GM18858 (cell line): Measurements from ENCODE around the gene MTG2.

Experiments used
- ATAC-seq: cut with Tn5 transposase; IDR thresholded peaks from one replicate; pipeline ENCODE4 v1.9.1; 2021; ENCODE audit not compliant: unreplicated experiment

The MTG2 gene

GRCh38 chr20:62243106-62243505, 60.3 kb downstream of the MTG2 start:
- ATAC-seq: no peak

DNA sequence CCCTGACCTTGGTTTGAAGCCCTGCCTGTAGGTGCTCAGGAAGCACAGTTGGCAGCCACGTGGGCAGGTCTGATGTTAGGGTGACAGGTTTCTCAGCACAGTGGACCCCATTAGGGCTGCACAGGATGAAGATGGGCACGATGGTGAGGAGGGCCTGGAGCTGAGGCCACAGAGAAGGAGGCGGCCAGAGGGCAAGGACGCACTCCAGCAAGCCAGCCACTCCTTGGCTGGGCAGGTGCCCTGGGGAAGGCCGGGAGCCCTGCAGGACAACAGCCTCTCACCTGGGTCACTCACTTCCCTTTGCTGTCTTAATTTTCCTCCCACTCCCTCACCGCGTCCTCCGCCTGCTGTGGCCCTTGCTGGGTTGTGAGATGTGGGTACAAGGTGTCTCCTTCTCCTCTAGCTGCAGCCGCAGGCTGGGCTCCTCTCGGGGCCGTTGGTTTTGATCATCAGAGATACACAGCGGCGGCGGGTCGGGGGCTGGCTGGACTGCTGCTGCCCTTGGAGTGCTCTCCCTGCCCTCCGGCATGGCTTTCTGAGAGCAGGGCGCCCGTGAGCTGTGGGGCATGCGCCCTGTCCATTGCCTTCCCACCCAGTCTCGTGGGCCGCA, 61.2 kb downstream of the MTG2 start:
- no peak for ATAC-seq

DNA sequence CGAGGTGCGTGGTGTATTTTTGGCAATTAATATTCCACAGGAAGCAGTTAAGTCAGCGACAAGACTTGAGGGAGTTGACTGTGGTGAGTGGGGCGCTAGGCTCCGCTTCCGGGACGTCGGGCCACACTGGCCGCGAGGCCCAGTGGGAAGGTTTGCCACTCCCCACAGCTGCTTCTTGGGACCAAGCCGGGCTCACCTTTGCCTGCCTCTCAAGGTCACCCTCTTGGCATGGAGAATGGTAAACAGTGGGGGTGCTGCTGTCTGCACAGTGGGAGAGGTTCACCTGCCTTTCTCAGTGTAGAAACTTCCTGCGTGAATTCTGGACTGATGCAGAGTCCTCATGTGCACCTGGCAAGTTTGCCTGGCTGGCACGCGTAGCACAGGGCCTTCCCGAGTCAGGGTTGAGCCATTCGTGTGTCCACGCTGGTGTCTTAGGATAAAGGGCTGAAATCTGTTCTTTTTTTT, 61.8 kb downstream of the MTG2 start:
- no peak for ATAC-seq

GRCh38 chr20:62245911-62246280, 63.1 kb downstream of the MTG2 start:
- ATAC-seq: no peak

- no peak for ATAC-seq
Observed at GRCh38 chr20:62246431-62246830, 63.6 kb downstream of the MTG2 start.

GRCh38 chr20:62246872-62247652, 64.2 kb downstream of the MTG2 start:
- ATAC-seq: no peak

GRCh38 chr20:62248890-62249560, 66.2 kb downstream of the MTG2 start:
- no peak for ATAC-seq

DNA sequence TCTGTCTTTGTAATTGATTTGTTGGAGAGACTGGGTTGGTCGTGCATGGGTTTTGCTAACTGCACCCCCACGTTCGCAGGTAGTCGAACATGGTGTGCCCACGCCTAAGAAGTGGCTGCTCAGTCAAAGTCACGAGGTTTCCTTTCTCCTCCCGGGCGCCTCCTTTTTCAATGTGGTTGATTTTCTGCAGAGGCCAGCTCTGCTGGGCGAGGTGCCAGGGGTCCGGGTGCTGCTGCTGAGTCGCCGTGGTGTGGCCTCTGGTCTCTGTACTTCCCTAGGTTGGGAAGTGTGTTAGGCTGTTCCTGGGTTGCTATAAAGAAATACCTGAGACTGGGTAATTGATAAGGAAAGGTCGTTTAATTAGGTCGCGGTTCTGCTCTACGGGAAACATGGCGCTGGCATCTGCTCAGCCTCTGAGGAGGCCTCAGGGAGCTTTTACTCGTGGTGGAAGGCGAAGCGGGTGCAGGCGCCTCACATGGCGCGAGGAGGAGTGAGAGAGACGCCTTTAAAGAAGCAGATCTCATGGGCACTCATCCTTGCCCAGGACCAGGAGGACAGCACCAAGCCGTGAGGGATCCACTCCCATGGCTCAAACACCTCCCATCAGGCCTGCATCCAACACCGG, 69.6 kb downstream of the MTG2 start:
- no peak for ATAC-seq
